HepG2 (cell line): Measurements from ENCODE around the gene SETD5. TPM values are rescaled to one million over a fixed set of nuclear protein-coding genes. Genes with fewer than 3 reads are reported as not detected.
A peak's percentile ranks its signal among the peaks of the same experiment; 100 is the strongest.

Source experiments
- AHR ChIP-seq: IDR thresholded peaks from 2 replicates; pipeline ENCODE4 v1.6.1; 2018; ENCODE audit warnings: missing genetic modification reagents, missing compliant biosample characterization
- ATF5 ChIP-seq: sonication (generic); formaldehyde crosslinking; IDR thresholded peaks from 2 replicates; pipeline ENCODE4 v1.4.0; 2020; ENCODE audit warnings: mild to moderate bottlenecking, low read depth, missing genetic modification reagents
- CHCHD3 ChIP-seq: sonication (generic); formaldehyde crosslinking; IDR thresholded peaks from 2 replicates; pipeline ENCODE4 v1.8.0; 2022; ENCODE audit warnings: mild to moderate bottlenecking, missing genetic modification reagents, moderate library complexity
- DR1 ChIP-seq: sonication (generic); formaldehyde crosslinking; IDR thresholded peaks from 2 replicates; pipeline ENCODE4 v1.8.0; 2021; ENCODE audit warnings: mild to moderate bottlenecking, missing genetic modification reagents, inconsistent platforms
- EED ChIP-seq: sonication (generic); formaldehyde crosslinking; IDR thresholded peaks from 2 replicates; pipeline ENCODE4 v1.5.0; 2020; ENCODE audit warnings: mild to moderate bottlenecking, missing genetic modification reagents
- EP300 ChIP-seq, 3 experiments: sonication (generic) in 1 of 3; formaldehyde crosslinking in 1 of 3; IDR thresholded peaks; 2 replicates each; pipeline versions ENCODE4 v1.5.1 to v1.6.1; 2011 to 2020; ENCODE audit warnings: low read depth in 2 of 3, low read length in 2 of 3, borderline replicate concordance in 1 of 3, improper control_type of control experiment in 1 of 3, mild to moderate bottlenecking in 1 of 3, missing genetic modification reagents in 1 of 3, moderate library complexity in 1 of 3
- EZH2 ChIP-seq: conservative IDR thresholded peaks from 2 replicates; pipeline ENCODE4 v1.6.1; 2012; ENCODE audit warnings: mild to moderate bottlenecking, low read depth, low read length, moderate library complexity
- POLR2AphosphoS5 ChIP-seq: IDR thresholded peaks from 2 replicates; pipeline ENCODE4 v1.6.1; 2012; ENCODE audit warnings: low read depth, low read length
- PTBP1 ChIP-seq: fragments of 200-400 bp; formaldehyde crosslinking; IDR thresholded peaks from 2 replicates; pipeline ENCODE4 v1.6.1; 2018; ENCODE audit warnings: low read length, low read depth; ENCODE audit not compliant: poor library complexity, severe bottlenecking
- SMARCE1 ChIP-seq: fragments of 450-650 bp; IDR thresholded peaks from 2 replicates; pipeline ENCODE4 v1.6.1; 2017; ENCODE audit warnings: borderline replicate concordance
- SOX5 ChIP-seq: IDR thresholded peaks from 2 replicates; pipeline ENCODE4 v1.6.1; 2016; ENCODE audit warnings: borderline replicate concordance
- STAT6 ChIP-seq: sonication (generic); formaldehyde crosslinking; IDR thresholded peaks from 2 replicates; pipeline ENCODE4 v1.4.0; 2020; ENCODE audit warnings: missing genetic modification reagents, mild to moderate bottlenecking, borderline replicate concordance
- ZKSCAN1 ChIP-seq: fragments of 150-350 bp; IDR thresholded peaks from 2 replicates; pipeline ENCODE4 v1.6.1; 2014; ENCODE audit warnings: low read length
- ZNF207 ChIP-seq: fragments of 450-650 bp; IDR thresholded peaks from 2 replicates; pipeline ENCODE4 v1.6.1; 2016; ENCODE audit warnings: antibody characterized with exemption, borderline replicate concordance
- ZNF331 ChIP-seq: sonication (generic); formaldehyde crosslinking; IDR thresholded peaks from 2 replicates; pipeline ENCODE4 v1.4.0; 2020; ENCODE audit warnings: missing genetic modification reagents
- ZNF432 ChIP-seq: sonication (generic); formaldehyde crosslinking; IDR thresholded peaks from 2 replicates; pipeline ENCODE4 v1.5.0; 2020; ENCODE audit warnings: missing genetic modification reagents, mild to moderate bottlenecking, borderline replicate concordance
- ZNF556 ChIP-seq: sonication (generic); formaldehyde crosslinking; IDR thresholded peaks from 2 replicates; pipeline ENCODE4 v1.4.0; 2020; ENCODE audit warnings: mild to moderate bottlenecking, missing genetic modification reagents, borderline replicate concordance
- ZNF709 ChIP-seq: sonication (generic); formaldehyde crosslinking; IDR thresholded peaks from 2 replicates; pipeline ENCODE4 v1.5.0; 2020; ENCODE audit warnings: mild to moderate bottlenecking, missing genetic modification reagents
- polyA plus RNA-seq, 8 experiments: library from polyadenylated mRNA; depleted of rRNA in 3 of 8; stranded (reverse) in 7 of 8; unstranded in 1 of 8; fragments of >200 nt; fragmentation: Illumina TruSeq in 4 of 8; extraction: Trizol in 4 of 8; gene quantifications; 2 replicates each; pipeline versions ENCODE4 v1.2.1 to v1.2.3, GENCODE V29; 2011 to 2016; ENCODE audit warnings: low read depth in 4 of 8, missing spikeins in 1 of 8, mixed read lengths in 1 of 8; ENCODE audit not compliant: insufficient read depth in 1 of 8
- total RNA-seq, 5 experiments: library from RNA; depleted of rRNA; stranded (reverse); fragments of >200 nt; fragmentation: Illumina TruSeq; extraction: Trizol; gene quantifications; 2 replicates each; pipeline ENCODE4 v1.2.3, GENCODE V29; 2016; ENCODE audit warnings: low read depth in 1 of 5
- TF ChIP-seq, protein P1 (sequence below), 2 experiments: IDR thresholded peaks; 2 replicates each; pipeline ENCODE4 v1.6.1; 2011 to 2012; ENCODE audit warnings: low read length in 2 of 2, borderline replicate concordance in 1 of 2, low read depth in 1 of 2, mild to moderate bottlenecking in 1 of 2, moderate library complexity in 1 of 2
- TF ChIP-seq, protein P2 (sequence below): sonication (generic); formaldehyde crosslinking; IDR thresholded peaks from 2 replicates; pipeline ENCODE4 v1.4.0; 2020; ENCODE audit warnings: missing genetic modification reagents

Gene SETD5
- total and polyA plus RNA-seq, 2 of the 13 experiments (the other 11 are each of a cell fraction or from before 2014, with no cell fraction given) = 46.8 to 95.8 TPM

GRCh38 chr3:9397332-9397905 is at the start of gene SETD5 (continued):
- TF ChIP-seq, protein P1, sequence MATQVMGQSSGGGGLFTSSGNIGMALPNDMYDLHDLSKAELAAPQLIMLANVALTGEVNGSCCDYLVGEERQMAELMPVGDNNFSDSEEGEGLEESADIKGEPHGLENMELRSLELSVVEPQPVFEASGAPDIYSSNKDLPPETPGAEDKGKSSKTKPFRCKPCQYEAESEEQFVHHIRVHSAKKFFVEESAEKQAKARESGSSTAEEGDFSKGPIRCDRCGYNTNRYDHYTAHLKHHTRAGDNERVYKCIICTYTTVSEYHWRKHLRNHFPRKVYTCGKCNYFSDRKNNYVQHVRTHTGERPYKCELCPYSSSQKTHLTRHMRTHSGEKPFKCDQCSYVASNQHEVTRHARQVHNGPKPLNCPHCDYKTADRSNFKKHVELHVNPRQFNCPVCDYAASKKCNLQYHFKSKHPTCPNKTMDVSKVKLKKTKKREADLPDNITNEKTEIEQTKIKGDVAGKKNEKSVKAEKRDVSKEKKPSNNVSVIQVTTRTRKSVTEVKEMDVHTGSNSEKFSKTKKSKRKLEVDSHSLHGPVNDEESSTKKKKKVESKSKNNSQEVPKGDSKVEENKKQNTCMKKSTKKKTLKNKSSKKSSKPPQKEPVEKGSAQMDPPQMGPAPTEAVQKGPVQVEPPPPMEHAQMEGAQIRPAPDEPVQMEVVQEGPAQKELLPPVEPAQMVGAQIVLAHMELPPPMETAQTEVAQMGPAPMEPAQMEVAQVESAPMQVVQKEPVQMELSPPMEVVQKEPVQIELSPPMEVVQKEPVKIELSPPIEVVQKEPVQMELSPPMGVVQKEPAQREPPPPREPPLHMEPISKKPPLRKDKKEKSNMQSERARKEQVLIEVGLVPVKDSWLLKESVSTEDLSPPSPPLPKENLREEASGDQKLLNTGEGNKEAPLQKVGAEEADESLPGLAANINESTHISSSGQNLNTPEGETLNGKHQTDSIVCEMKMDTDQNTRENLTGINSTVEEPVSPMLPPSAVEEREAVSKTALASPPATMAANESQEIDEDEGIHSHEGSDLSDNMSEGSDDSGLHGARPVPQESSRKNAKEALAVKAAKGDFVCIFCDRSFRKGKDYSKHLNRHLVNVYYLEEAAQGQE (IDR thresholded peaks at IDR 0.05; ENCODE audit: borderline replicate concordance in 1 of 2, low read depth in 1 of 2, low read length in 2 of 2) = 0 out of 4 replicates have a peak, but pooled peaks of 1 of the 2 experiments have one; percentile 8
- 0 out of 4 replicates have a peak, but pooled peaks of 1 of the 2 experiments have one; percentile 18 for TF ChIP-seq EP300 (IDR thresholded peaks at IDR 0.05; ENCODE audit: low read depth in 2 of 2, low read length in 2 of 2)
- TF ChIP-seq EP300 (CRISPR knock-in tag; IDR thresholded peaks at IDR 0.05; ENCODE audit: borderline replicate concordance) = no peak
- 0 out of 2 replicates have a peak, but pooled peaks have one; percentile 16 for TF ChIP-seq AHR (CRISPR knock-in tag)
- TF ChIP-seq DR1 = peak; percentile 79; the same call in 1 of the 2 replicates
- TF ChIP-seq CHCHD3 (CRISPR knock-in tag) = no peak
- TF ChIP-seq POLR2AphosphoS5 = peak; percentile 98
- TF ChIP-seq SOX5 (CRISPR knock-in tag) = 0 out of 2 replicates have a peak, but pooled peaks have one; percentile 15
- TF ChIP-seq SMARCE1 = no peak
- no peak for TF ChIP-seq STAT6 (CRISPR knock-in tag)
- TF ChIP-seq EZH2 = no peak
- no peak for TF ChIP-seq ZNF432 (CRISPR knock-in tag)
- TF ChIP-seq ZNF709 = no peak
- TF ChIP-seq ATF5 = no peak
- TF ChIP-seq, protein P2, sequence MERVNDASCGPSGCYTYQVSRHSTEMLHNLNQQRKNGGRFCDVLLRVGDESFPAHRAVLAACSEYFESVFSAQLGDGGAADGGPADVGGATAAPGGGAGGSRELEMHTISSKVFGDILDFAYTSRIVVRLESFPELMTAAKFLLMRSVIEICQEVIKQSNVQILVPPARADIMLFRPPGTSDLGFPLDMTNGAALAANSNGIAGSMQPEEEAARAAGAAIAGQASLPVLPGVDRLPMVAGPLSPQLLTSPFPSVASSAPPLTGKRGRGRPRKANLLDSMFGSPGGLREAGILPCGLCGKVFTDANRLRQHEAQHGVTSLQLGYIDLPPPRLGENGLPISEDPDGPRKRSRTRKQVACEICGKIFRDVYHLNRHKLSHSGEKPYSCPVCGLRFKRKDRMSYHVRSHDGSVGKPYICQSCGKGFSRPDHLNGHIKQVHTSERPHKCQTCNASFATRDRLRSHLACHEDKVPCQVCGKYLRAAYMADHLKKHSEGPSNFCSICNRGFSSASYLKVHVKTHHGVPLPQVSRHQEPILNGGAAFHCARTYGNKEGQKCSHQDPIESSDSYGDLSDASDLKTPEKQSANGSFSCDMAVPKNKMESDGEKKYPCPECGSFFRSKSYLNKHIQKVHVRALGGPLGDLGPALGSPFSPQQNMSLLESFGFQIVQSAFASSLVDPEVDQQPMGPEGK (CRISPR knock-in tag) = no peak
- TF ChIP-seq ZNF207 = no peak
- TF ChIP-seq ZKSCAN1 = no peak
- TF ChIP-seq PTBP1 = no peak
- TF ChIP-seq ZNF331 (CRISPR knock-in tag) = 0 out of 2 replicates have a peak, but pooled peaks have one; percentile 33
- no peak for TF ChIP-seq EED (CRISPR knock-in tag)
- no peak for TF ChIP-seq ZNF556 (CRISPR knock-in tag)
